ENCODE measurements around the gene GRID2. TPM values are rescaled to one million over a fixed set of nuclear protein-coding genes. Genes with fewer than 3 reads are reported as not detected.

GRID2 gene
- total RNA-seq, 2 donors from 2014 or later, result 0.28 TPM; not detected in 1

GRCh38 chr4:92776080-92776479 is 472.3 kb downstream of the GRID2 start:
- no peak for TF ChIP-seq CTCF (IDR thresholded peaks at IDR 0.05)
- Histone ChIP-seq H3K27ac (no peak overlapping the region), H3K27me3 (replicated peaks; ENCODE audit: insufficient read depth) (no peaks in the 10 kb centered on the region), H3K36me3 (no peaks in the 10 kb centered on the region), H3K4me3 (no peak overlapping the region), H3K4me1 (ENCODE audit: control insufficient read depth in 1 of 2, low read depth in 2 of 2) (no peaks in the 10 kb centered on the region), H3K9me3 (no peaks in the 10 kb centered on the region)
- ATAC-seq (ENCODE audit: insufficient number of reproducible peaks, low FRiP score, low read depth), result no peak
- no peak for DNase-seq (ENCODE audit: low spot score)

- H3K4me3 ChIP-seq, result no peak overlapping the region
- no peak for ATAC-seq (ENCODE audit: insufficient number of reproducible peaks, low FRiP score, low read depth)
These were observed 486.0 kb downstream of the GRID2 start for GRCh38 chr4:92789741-92790140.

GRCh38 chr4:92791871-92792440 is 488.2 kb downstream of the GRID2 start:
- H3K27me3 ChIP-seq (replicated peaks; ENCODE audit: insufficient read depth), result no peaks in the 10 kb centered on the region
- H3K4me3 ChIP-seq, result no peak overlapping the region
- H3K4me1 ChIP-seq (ENCODE audit: control insufficient read depth in 1 of 2, low read depth in 2 of 2), result no peaks in the 10 kb centered on the region
- no peaks in the 10 kb centered on the region for H3K36me3 ChIP-seq
- ATAC-seq (ENCODE audit: insufficient number of reproducible peaks, low FRiP score, low read depth) (no peak), DNase-seq (ENCODE audit: low spot score) (no peak)
- no peaks in the 10 kb centered on the region for H3K9me3 ChIP-seq
- TF ChIP-seq CTCF (IDR thresholded peaks at IDR 0.05), result no peak
- H3K27ac ChIP-seq, result no peak overlapping the region

More at GRCh38 chr4:92789741-92790140, 486.0 kb downstream of the GRID2 start:
- no peaks in the 10 kb centered on the region for H3K9me3 ChIP-seq
- no peaks in the 10 kb centered on the region for H3K27me3 ChIP-seq (replicated peaks; ENCODE audit: insufficient read depth)
- H3K27ac ChIP-seq, result no peak overlapping the region
- no peak for DNase-seq (ENCODE audit: low spot score)
- TF ChIP-seq CTCF (IDR thresholded peaks at IDR 0.05), result no peak
- no peaks in the 10 kb centered on the region for H3K36me3 ChIP-seq
- H3K4me1 ChIP-seq (ENCODE audit: control insufficient read depth in 1 of 2, low read depth in 2 of 2), result no peaks in the 10 kb centered on the region

- ATAC-seq (ENCODE audit: insufficient number of reproducible peaks, low FRiP score, low read depth) (no peak), DNase-seq (ENCODE audit: low spot score) (no peak)
- H3K9me3 ChIP-seq, result no peaks in the 10 kb centered on the region
- no peak overlapping the region for H3K4me3 ChIP-seq
- H3K27ac ChIP-seq, result no peak overlapping the region
- H3K4me1 ChIP-seq (ENCODE audit: control insufficient read depth in 1 of 2, low read depth in 2 of 2), result no peaks in the 10 kb centered on the region
- no peaks in the 10 kb centered on the region for H3K27me3 ChIP-seq (replicated peaks; ENCODE audit: insufficient read depth)
- TF ChIP-seq CTCF (IDR thresholded peaks at IDR 0.05), result no peak
- H3K36me3 ChIP-seq, result no peaks in the 10 kb centered on the region
These were observed 505.6 kb downstream of the GRID2 start for GRCh38 chr4:92809381-92809780.

GRCh38 chr4:92812652-92813051 is 508.9 kb downstream of the GRID2 start:
- ATAC-seq (ENCODE audit: insufficient number of reproducible peaks, low FRiP score, low read depth) (no peak), DNase-seq (ENCODE audit: low spot score) (no peak)
- H3K27me3 ChIP-seq (replicated peaks; ENCODE audit: insufficient read depth), result no peaks in the 10 kb centered on the region
- no peaks in the 10 kb centered on the region for H3K36me3 ChIP-seq
- no peak overlapping the region for H3K27ac ChIP-seq
- H3K9me3 ChIP-seq, result no peaks in the 10 kb centered on the region
- TF ChIP-seq CTCF (IDR thresholded peaks at IDR 0.05), result no peak
- H3K4me3 ChIP-seq, result no peak overlapping the region
- H3K4me1 ChIP-seq (ENCODE audit: control insufficient read depth in 1 of 2, low read depth in 2 of 2), result no peaks in the 10 kb centered on the region

All from thoracic aorta (tissue), 2 donors.